GM21423 (cell line): ENCODE results near the gene MOBP.
"Not testable (repeated sequence)": the region's sequence is repeated elsewhere in the genome, so short reads cannot be mapped to it uniquely, and the experiment has no call there.

Experiments
- ATAC-seq: cut with Tn5 transposase; IDR thresholded peaks from one replicate; pipeline ENCODE4 v1.9.1; 2021; ENCODE audit warnings: mild to moderate bottlenecking, moderate library complexity; ENCODE audit not compliant: unreplicated experiment

MOBP gene

GRCh38 chr3:39448506-39449233 is 18.8 kb upstream of the MOBP start:
- no peak for ATAC-seq

- ATAC-seq = no peak
Measured at GRCh38 chr3:39449796-39450195, 17.7 kb upstream of the MOBP start.

GRCh38 chr3:39453134-39453533 is 14.3 kb upstream of the MOBP start:
- peak; percentile 79 for ATAC-seq

GRCh38 chr3:39453872-39454271 is 13.6 kb upstream of the MOBP start:
- not testable (repeated sequence) for ATAC-seq

GRCh38 chr3:39454591-39455217 is 12.8 kb upstream of the MOBP start:
- ATAC-seq = no peak

- ATAC-seq = no peak
Measured at GRCh38 chr3:39456159-39456558, 11.3 kb upstream of the MOBP start.

GRCh38 chr3:39457361-39457760 is 10.1 kb upstream of the MOBP start:
- no peak for ATAC-seq

- ATAC-seq = not testable (repeated sequence)
Measured at GRCh38 chr3:39458579-39458978, 8.9 kb upstream of the MOBP start.

GRCh38 chr3:39460677-39461076 is 6.8 kb upstream of the MOBP start:
- no peak for ATAC-seq

GRCh38 chr3:39463269-39463668 is 4.2 kb upstream of the MOBP start:
- no peak for ATAC-seq

- no peak for ATAC-seq
Measured at GRCh38 chr3:39466988-39467387, 492 bp upstream of the MOBP start.

GRCh38 chr3:39468108-39468436 is 592 bp downstream of the MOBP start:
- ATAC-seq = no peak

GRCh38 chr3:39469258-39469657 is 1.8 kb downstream of the MOBP start:
- ATAC-seq = no peak

GRCh38 chr3:39469945-39470344 is 2.5 kb downstream of the MOBP start:
- no peak for ATAC-seq

GRCh38 chr3:39471652-39472051 is 4.2 kb downstream of the MOBP start:
- no peak for ATAC-seq

- ATAC-seq = no peak
Measured at GRCh38 chr3:39473452-39474125, 6.1 kb downstream of the MOBP start.

GRCh38 chr3:39474126-39474515 is 6.6 kb downstream of the MOBP start:
- no peak for ATAC-seq

GRCh38 chr3:39476783-39477182 is 9.3 kb downstream of the MOBP start:
- ATAC-seq = no peak

GRCh38 chr3:39478226-39478625 is 10.7 kb downstream of the MOBP start:
- ATAC-seq = no peak

GRCh38 chr3:39479701-39480414 is 12.4 kb downstream of the MOBP start:
- ATAC-seq = no peak

- ATAC-seq = no peak
Measured at GRCh38 chr3:39485547-39485946, 18.1 kb downstream of the MOBP start.

GRCh38 chr3:39491014-39491413 is 23.5 kb downstream of the MOBP start:
- no peak for ATAC-seq
